ENCODE data around the gene THAP3. TPM values are rescaled to one million over a fixed set of nuclear protein-coding genes. Genes with fewer than 3 reads are reported as not detected.
A peak's percentile ranks its signal among the peaks of the same experiment; 100 is the strongest.

The THAP3 gene
- total and polyA plus RNA-seq, 9 of the 15 experiments (the other 6 are each of a cell fraction or from before 2014, with no cell fraction given), result 1.9 to 31.2 (median 18.2) TPM

DNA sequence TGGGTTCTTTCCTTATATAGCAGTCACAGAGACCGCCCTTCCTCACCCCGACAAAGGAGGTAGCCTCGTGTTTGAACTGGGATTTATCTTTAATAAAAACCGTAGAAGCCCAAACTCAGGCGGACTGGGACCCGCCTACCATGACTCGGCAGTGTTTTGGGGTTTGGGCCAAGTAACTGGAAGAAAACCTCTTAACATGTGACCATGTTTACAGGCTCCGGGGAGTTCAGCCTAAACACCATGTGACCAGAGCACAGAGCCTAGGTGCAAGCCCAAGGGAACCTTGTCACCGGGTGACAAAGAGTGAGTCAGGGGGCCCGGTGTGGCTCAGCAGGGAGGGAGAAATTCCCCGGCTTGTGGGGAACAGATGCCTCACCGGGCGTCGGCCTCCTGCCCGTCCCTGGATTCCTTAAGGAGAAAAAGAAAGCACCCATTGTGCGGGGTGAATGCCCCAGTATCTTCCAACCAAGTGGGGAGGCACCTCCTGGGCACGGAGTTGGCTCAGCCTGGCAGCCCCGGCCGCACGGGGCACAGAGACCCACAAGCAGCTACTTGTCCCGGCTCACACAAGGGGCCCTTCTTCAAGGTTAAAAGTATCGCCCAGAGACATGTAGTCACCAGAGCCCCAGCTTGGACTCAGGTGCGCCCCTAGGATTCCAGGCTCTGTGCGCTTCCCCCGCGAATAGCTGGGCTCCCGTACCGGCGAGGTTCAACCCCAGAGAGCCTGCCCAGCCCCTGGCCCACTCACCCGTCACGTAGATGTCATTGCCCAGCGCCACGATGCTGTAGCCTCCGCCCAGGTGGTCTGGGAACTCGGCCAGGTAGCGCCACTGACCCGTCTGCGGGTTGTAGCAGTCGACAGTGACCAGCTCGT, 23.4 kb upstream of the THAP3 start (continued):
- no peak for TF ChIP-seq SAFB (IDR thresholded peaks at IDR 0.05; ENCODE audit: borderline replicate concordance, low read depth, low read length)
- no peak for TF ChIP-seq E4F1 (CRISPR knock-in tag; IDR thresholded peaks at IDR 0.05; ENCODE audit: borderline replicate concordance)
- TF ChIP-seq RBM15 (IDR thresholded peaks at IDR 0.05; ENCODE audit: insufficient read depth, low read length), result no peak
- TF ChIP-seq HNRNPUL1 (IDR thresholded peaks at IDR 0.05; ENCODE audit: low read length), result no peak
- TF ChIP-seq POU5F1 (IDR thresholded peaks at IDR 0.05; ENCODE audit: borderline replicate concordance, low read depth, low read length, partially characterized antibody), result no peak
- TF ChIP-seq ADNP (tag; IDR thresholded peaks at IDR 0.05), result no peak
- no peak for TF ChIP-seq RBM17 (IDR thresholded peaks at IDR 0.05; ENCODE audit: borderline replicate concordance, low read depth, low read length)
- no peak for TF ChIP-seq NCOR1 (IDR thresholded peaks at IDR 0.05)
- no peak for TF ChIP-seq ELK1 (CRISPR knock-in tag; IDR thresholded peaks at IDR 0.05)
- TF ChIP-seq SPI1 (IDR thresholded peaks at IDR 0.05; ENCODE audit: borderline replicate concordance, low read depth, low read length), result 0 out of 2 replicates have a peak, but pooled peaks have one; percentile 0
- no peak for TF ChIP-seq ZNF232 (CRISPR knock-in tag; IDR thresholded peaks at IDR 0.05)
- TF ChIP-seq SRF (CRISPR knock-in tag; IDR thresholded peaks at IDR 0.05), result peak; percentile 80 to 98; a peak in 3 of 4 replicates
- TF ChIP-seq RBM39 (optimal IDR thresholded peaks at IDR 0.05; ENCODE audit: low read depth, low read length), result no peak
- no peak for TF ChIP-seq CAMTA2 (CRISPR knock-in tag; conservative IDR thresholded peaks at IDR 0.05)
- 0 out of 2 replicates have a peak, but pooled peaks have one; percentile 3 for TF ChIP-seq GTF2A2 (tag; IDR thresholded peaks at IDR 0.05)
- TF ChIP-seq, protein P1, sequence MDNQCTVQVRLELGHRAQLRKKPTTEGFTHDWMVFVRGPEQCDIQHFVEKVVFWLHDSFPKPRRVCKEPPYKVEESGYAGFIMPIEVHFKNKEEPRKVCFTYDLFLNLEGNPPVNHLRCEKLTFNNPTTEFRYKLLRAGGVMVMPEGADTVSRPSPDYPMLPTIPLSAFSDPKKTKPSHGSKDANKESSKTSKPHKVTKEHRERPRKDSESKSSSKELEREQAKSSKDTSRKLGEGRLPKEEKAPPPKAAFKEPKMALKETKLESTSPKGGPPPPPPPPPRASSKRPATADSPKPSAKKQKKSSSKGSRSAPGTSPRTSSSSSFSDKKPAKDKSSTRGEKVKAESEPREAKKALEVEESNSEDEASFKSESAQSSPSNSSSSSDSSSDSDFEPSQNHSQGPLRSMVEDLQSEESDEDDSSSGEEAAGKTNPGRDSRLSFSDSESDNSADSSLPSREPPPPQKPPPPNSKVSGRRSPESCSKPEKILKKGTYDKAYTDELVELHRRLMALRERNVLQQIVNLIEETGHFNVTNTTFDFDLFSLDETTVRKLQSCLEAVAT (IDR thresholded peaks at IDR 0.05), result peak in 1 of 2 experiments; percentile 52; a peak in 1 of 4 replicates
- TF ChIP-seq EP400 (IDR thresholded peaks at IDR 0.05), result peak; percentile 89
- no peak for TF ChIP-seq ZNF740 (CRISPR knock-in tag; IDR thresholded peaks at IDR 0.05)
- no peak for TF ChIP-seq ZNF740 (tag; IDR thresholded peaks at IDR 0.05)
- peak; percentile 27; the same call in 1 of the 2 replicates for TF ChIP-seq ESRRA (IDR thresholded peaks at IDR 0.05; ENCODE audit: borderline replicate concordance, low read depth)
- TF ChIP-seq ATF7 (IDR thresholded peaks at IDR 0.05), result peak; percentile 61; the same call in 1 of the 2 replicates
- no peak for TF ChIP-seq HDGF (IDR thresholded peaks at IDR 0.05)

Data from K562 (cell line).